DOHH2 (cell line): ENCODE data around the gene NID1.

Source experiments
- H3F3A ChIP-seq: fragments of 200-600 bp; sonication (generic), shearing (Covaris generic); 2 replicates; pipeline ENCODE4 v1.6.0; 2016; ENCODE audit warnings: antibody characterized with exemption, mild to moderate bottlenecking; ENCODE audit not compliant: control insufficient read depth, insufficient read depth
- H3K27ac ChIP-seq: fragments of 200-600 bp; sonication (generic); 2 replicates; pipeline ENCODE4 v1.5.1; 2014; ENCODE audit warnings: low read depth, mild to moderate bottlenecking, low read length, moderate library complexity
- H3K27me3 ChIP-seq: fragments of 200-600 bp; sonication (generic); 2 replicates; pipeline ENCODE4 v1.6.1; 2014; ENCODE audit warnings: mild to moderate bottlenecking, low read length, mixed read lengths; ENCODE audit not compliant: control insufficient read depth
- H3K36me3 ChIP-seq: fragments of 200-600 bp; sonication (generic); 2 replicates; pipeline ENCODE4 v1.6.1; 2014; ENCODE audit warnings: mild to moderate bottlenecking, low read length, moderate library complexity, mixed read lengths; ENCODE audit not compliant: control insufficient read depth
- H3K4me1 ChIP-seq: fragments of 200-600 bp; sonication (generic); 2 replicates; pipeline ENCODE4 v1.6.1; 2014; ENCODE audit warnings: mild to moderate bottlenecking, low read length, mixed read lengths; ENCODE audit not compliant: control insufficient read depth
- H3K4me2 ChIP-seq: fragments of 200-600 bp; sonication (generic); 2 replicates; pipeline ENCODE4 v1.6.0; 2014; ENCODE audit warnings: mild to moderate bottlenecking, low read length, moderate library complexity
- H3K4me3 ChIP-seq: fragments of 200-600 bp; sonication (generic); 2 replicates; pipeline ENCODE4 v1.5.1; 2014; ENCODE audit warnings: mild to moderate bottlenecking, low read length, mixed read lengths
- H3K79me2 ChIP-seq: fragments of 200-600 bp; sonication (generic); 2 replicates; pipeline ENCODE4 v1.6.1; 2014; ENCODE audit warnings: mild to moderate bottlenecking, low read length, mixed read lengths; ENCODE audit not compliant: control insufficient read depth
- H3K9me2 ChIP-seq: fragments of 200-600 bp; sonication (generic); replicated peaks from 2 replicates; pipeline ENCODE4 v1.6.1; 2014; ENCODE audit warnings: mild to moderate bottlenecking, low read length, mixed read lengths; ENCODE audit not compliant: control insufficient read depth
- H3K9me3 ChIP-seq: fragments of 200-600 bp; sonication (generic); 2 replicates; pipeline ENCODE4 v1.6.1; 2014; ENCODE audit warnings: antibody characterized with exemption, low read length, mixed read lengths; ENCODE audit not compliant: control insufficient read depth, insufficient read depth
- H4K20me1 ChIP-seq: fragments of 200-600 bp; sonication (generic); 2 replicates; pipeline ENCODE4 v1.6.0; 2014; ENCODE audit warnings: low read depth, mild to moderate bottlenecking, antibody characterized with exemption, low read length, moderate library complexity; ENCODE audit not compliant: control insufficient read depth, insufficient read depth
- EZH2phosphoT487 ChIP-seq: fragments of 200-600 bp; sonication (generic); IDR thresholded peaks from 2 replicates; pipeline ENCODE4 v1.6.1; 2017; ENCODE audit warnings: borderline replicate concordance, mild to moderate bottlenecking, antibody characterized with exemption, low read length, moderate library complexity, mixed read lengths
- TF ChIP-seq, protein P1 (sequence below): fragments of 200-600 bp; sonication (generic); IDR thresholded peaks from one replicate; pipeline ENCODE4 v1.5.1; 2014; ENCODE audit warnings: antibody characterized with exemption, mild to moderate bottlenecking, low read depth, low read length; ENCODE audit not compliant: poor library complexity, severe bottlenecking

The NID1 gene

GRCh38 chr1:236086537-236086936, 21.6 kb upstream of the NID1 start:
- Histone ChIP-seq H3K27ac (no peak overlapping the region), H3K4me2 (no peak overlapping the region), H3K4me3 (no peak overlapping the region), H3K27me3 (no peaks in the 10 kb centered on the region), H3K36me3 (no peaks in the 10 kb centered on the region), H4K20me1 (no peaks in the 10 kb centered on the region), H3K9me2 (no peaks in the 10 kb centered on the region), H3K9me3 (no peaks in the 10 kb centered on the region), H3K4me1 (no peaks in the 10 kb centered on the region), H3F3A (no peaks in the 10 kb centered on the region), H3K79me2 (no peaks in the 10 kb centered on the region)
- no peak for TF ChIP-seq EZH2phosphoT487

GRCh38 chr1:236085545-236086159, 20.8 kb upstream of the NID1 start:
- TF ChIP-seq, protein P1, sequence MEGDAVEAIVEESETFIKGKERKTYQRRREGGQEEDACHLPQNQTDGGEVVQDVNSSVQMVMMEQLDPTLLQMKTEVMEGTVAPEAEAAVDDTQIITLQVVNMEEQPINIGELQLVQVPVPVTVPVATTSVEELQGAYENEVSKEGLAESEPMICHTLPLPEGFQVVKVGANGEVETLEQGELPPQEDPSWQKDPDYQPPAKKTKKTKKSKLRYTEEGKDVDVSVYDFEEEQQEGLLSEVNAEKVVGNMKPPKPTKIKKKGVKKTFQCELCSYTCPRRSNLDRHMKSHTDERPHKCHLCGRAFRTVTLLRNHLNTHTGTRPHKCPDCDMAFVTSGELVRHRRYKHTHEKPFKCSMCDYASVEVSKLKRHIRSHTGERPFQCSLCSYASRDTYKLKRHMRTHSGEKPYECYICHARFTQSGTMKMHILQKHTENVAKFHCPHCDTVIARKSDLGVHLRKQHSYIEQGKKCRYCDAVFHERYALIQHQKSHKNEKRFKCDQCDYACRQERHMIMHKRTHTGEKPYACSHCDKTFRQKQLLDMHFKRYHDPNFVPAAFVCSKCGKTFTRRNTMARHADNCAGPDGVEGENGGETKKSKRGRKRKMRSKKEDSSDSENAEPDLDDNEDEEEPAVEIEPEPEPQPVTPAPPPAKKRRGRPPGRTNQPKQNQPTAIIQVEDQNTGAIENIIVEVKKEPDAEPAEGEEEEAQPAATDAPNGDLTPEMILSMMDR: no peak
- TF ChIP-seq EZH2phosphoT487: no peak
- H3F3A ChIP-seq: no peaks in the 10 kb centered on the region

GRCh38 chr1:236084386-236084730, 19.5 kb upstream of the NID1 start:
- H3K27ac ChIP-seq: no peak overlapping the region
- H3K4me3 ChIP-seq: no peak overlapping the region
- H3K36me3 ChIP-seq: no peaks in the 10 kb centered on the region
- TF ChIP-seq, protein P1: no peak
- no peak overlapping the region for H3K4me2 ChIP-seq
- no peaks in the 10 kb centered on the region for H3F3A ChIP-seq
- H3K27me3 ChIP-seq: no peaks in the 10 kb centered on the region
- H4K20me1 ChIP-seq: no peaks in the 10 kb centered on the region
- H3K9me3 ChIP-seq: no peaks in the 10 kb centered on the region
- no peaks in the 10 kb centered on the region for H3K4me1 ChIP-seq
- H3K9me2 ChIP-seq: no peaks in the 10 kb centered on the region
- no peaks in the 10 kb centered on the region for H3K79me2 ChIP-seq

More at GRCh38 chr1:236085545-236086159, 20.8 kb upstream of the NID1 start:
- Histone ChIP-seq H3K27ac (no peak overlapping the region), H3K4me1 (no peaks in the 10 kb centered on the region), H3K27me3 (no peaks in the 10 kb centered on the region), H3K9me2 (no peaks in the 10 kb centered on the region), H4K20me1 (no peaks in the 10 kb centered on the region), H3K9me3 (no peaks in the 10 kb centered on the region), H3K79me2 (no peaks in the 10 kb centered on the region), H3K36me3 (no peaks in the 10 kb centered on the region), H3K4me3 (no peak overlapping the region), H3K4me2 (no peak overlapping the region)

DNA sequence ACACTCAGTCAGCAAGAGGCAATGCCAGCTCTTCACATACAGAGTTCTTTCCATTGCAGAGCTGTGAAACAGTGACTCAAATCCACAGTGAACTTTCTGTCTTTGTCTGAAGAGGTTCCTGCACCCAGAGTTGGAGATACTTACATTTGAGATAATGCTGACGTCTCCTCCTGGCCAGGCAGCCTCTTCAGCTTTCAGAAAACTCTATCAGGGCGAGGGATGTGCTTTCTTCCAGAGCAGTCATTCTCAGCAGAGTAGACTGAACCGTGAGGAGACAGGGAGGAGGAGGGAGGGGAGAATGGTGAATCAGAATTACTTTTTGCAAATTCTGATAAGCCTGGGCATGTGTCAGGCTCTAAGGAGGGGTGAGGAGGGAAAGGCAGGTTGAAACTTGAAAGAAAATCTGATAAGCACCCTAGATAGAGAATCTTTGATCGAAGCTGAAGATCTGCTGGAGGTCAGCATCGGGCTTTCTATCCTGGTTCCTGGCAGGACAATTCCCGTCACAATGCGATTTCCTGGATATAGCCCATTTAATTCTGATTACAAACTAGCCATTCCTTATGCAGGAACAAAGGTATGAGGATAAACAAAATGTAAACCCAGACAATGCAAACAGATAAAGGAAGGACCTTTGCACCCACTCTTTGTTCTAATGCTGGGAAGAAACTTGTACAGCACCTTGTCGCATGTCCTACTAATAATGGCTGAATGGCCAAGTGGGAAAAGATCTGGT, 18.9 kb upstream of the NID1 start:
- TF ChIP-seq, protein P1: no peak
- TF ChIP-seq EZH2phosphoT487: no peak
- Histone ChIP-seq H3F3A (no peaks in the 10 kb centered on the region), H3K4me1 (no peaks in the 10 kb centered on the region), H3K27me3 (no peaks in the 10 kb centered on the region), H4K20me1 (no peaks in the 10 kb centered on the region), H3K9me3 (no peaks in the 10 kb centered on the region), H3K79me2 (no peaks in the 10 kb centered on the region), H3K4me2 (no peak overlapping the region), H3K4me3 (no peak overlapping the region), H3K9me2 (no peaks in the 10 kb centered on the region), H3K36me3 (no peaks in the 10 kb centered on the region), H3K27ac (no peak overlapping the region)
